ENCODE results near the gene SLBP. TPM values are rescaled to one million over a fixed set of nuclear protein-coding genes. Genes with fewer than 3 reads are reported as not detected.

SLBP gene
- total RNA-seq, 2 donors from 2014 or later: 29.8 to 30.5 TPM

- ATAC-seq (ENCODE audit: insufficient number of reproducible peaks, low FRiP score, low read depth) (no peak), DNase-seq (ENCODE audit: low spot score) (no peak)
- TF ChIP-seq CTCF (IDR thresholded peaks at IDR 0.05): no peak
- Histone ChIP-seq H3K4me1 (ENCODE audit: control insufficient read depth in 1 of 2, low read depth in 2 of 2) (no peaks in the 10 kb centered on the region), H3K36me3 (peaks cover 7% of the 10 kb centered on the region), H3K9me3 (peaks cover 2% of the 10 kb centered on the region), H3K27me3 (replicated peaks; ENCODE audit: insufficient read depth) (no peaks in the 10 kb centered on the region), H3K4me3 (no peak overlapping the region), H3K27ac (no peak overlapping the region)
Observed at GRCh38 chr4:1732911-1733310, 20.8 kb upstream of the SLBP start.

- Histone ChIP-seq H3K27ac (no peak overlapping the region), H3K4me3 (no peak overlapping the region), H3K36me3 (no peaks in the 10 kb centered on the region), H3K9me3 (no peaks in the 10 kb centered on the region), H3K4me1 (ENCODE audit: control insufficient read depth in 1 of 2, low read depth in 2 of 2) (no peaks in the 10 kb centered on the region), H3K27me3 (replicated peaks; ENCODE audit: insufficient read depth) (no peaks in the 10 kb centered on the region)
- TF ChIP-seq CTCF (IDR thresholded peaks at IDR 0.05): no peak
- ATAC-seq (ENCODE audit: insufficient number of reproducible peaks, low FRiP score, low read depth) (no peak), DNase-seq (ENCODE audit: low spot score) (no peak)
Observed at GRCh38 chr4:1731180-1731579, 19.1 kb upstream of the SLBP start.

GRCh38 chr4:1730532-1731135, 18.5 kb upstream of the SLBP start:
- H3K36me3 ChIP-seq: no peaks in the 10 kb centered on the region
- H3K27me3 ChIP-seq (replicated peaks; ENCODE audit: insufficient read depth): no peaks in the 10 kb centered on the region
- no peak overlapping the region for H3K27ac ChIP-seq
- DNase-seq (ENCODE audit: low spot score) (no peak), ATAC-seq (ENCODE audit: insufficient number of reproducible peaks, low FRiP score, low read depth) (no peak)
- no peak overlapping the region for H3K4me3 ChIP-seq
- no peaks in the 10 kb centered on the region for H3K4me1 ChIP-seq (ENCODE audit: control insufficient read depth in 1 of 2, low read depth in 2 of 2)
- no peaks in the 10 kb centered on the region for H3K9me3 ChIP-seq
- TF ChIP-seq CTCF (IDR thresholded peaks at IDR 0.05): no peak

GRCh38 chr4:1728061-1728980, 16.2 kb upstream of the SLBP start:
- no peak for ATAC-seq (ENCODE audit: insufficient number of reproducible peaks, low FRiP score, low read depth)
- no peak for DNase-seq (ENCODE audit: low spot score)

More at GRCh38 chr4:1728061-1728980, 16.2 kb upstream of the SLBP start:
- Histone ChIP-seq H3K27me3 (replicated peaks; ENCODE audit: insufficient read depth) (no peaks in the 10 kb centered on the region), H3K27ac (no peak overlapping the region), H3K9me3 (no peaks in the 10 kb centered on the region), H3K4me3 (peak overlapping the region; percentile 26), H3K36me3 (no peaks in the 10 kb centered on the region), H3K4me1 (ENCODE audit: control insufficient read depth in 1 of 2, low read depth in 2 of 2) (no peaks in the 10 kb centered on the region)
- no peak for TF ChIP-seq CTCF (IDR thresholded peaks at IDR 0.05)
